Activated T-cell treated with anti-CD3 and anti-CD28 coated beads, Interleukin-2, amount 50 U/mL, for 24 hours (primary cell): ENCODE data around the gene PTPRR.
"Not testable (repeated sequence)": the region's sequence is repeated elsewhere in the genome, so short reads cannot be mapped to it uniquely, and the experiment has no call there.

Source experiments
- DNase-seq: peaks from one replicate; pipeline ENCODE4 v3.0.0-alpha.2; 2020
- H3K27ac Mint-ChIP-seq: 2 replicates; pipeline ENCODE4 v1.8.0; 2020; ENCODE audit warnings: mild to moderate bottlenecking, mixed read lengths
- H3K27me3 Mint-ChIP-seq: 2 replicates; pipeline ENCODE4 v1.8.0; 2020; ENCODE audit warnings: mixed read lengths
- H3K36me3 Mint-ChIP-seq: 2 replicates; pipeline ENCODE4 v1.8.0; 2020; ENCODE audit warnings: low read depth, mixed read lengths
- H3K4me1 Mint-ChIP-seq: 2 replicates; pipeline ENCODE4 v1.8.0; 2020; ENCODE audit warnings: low read depth, mixed read lengths
- H3K4me3 Mint-ChIP-seq: 2 replicates; pipeline ENCODE4 v1.8.0; 2020; ENCODE audit warnings: mild to moderate bottlenecking, moderate library complexity, mixed read lengths
- H3K9me3 Mint-ChIP-seq: 2 replicates; pipeline ENCODE4 v1.8.0; 2020; ENCODE audit warnings: mixed read lengths

The PTPRR gene

GRCh38 chr12:70809887-70810286, 110.7 kb downstream of the PTPRR start:
- H3K27ac Mint-ChIP-seq, result no peak overlapping the region
- H3K27me3 Mint-ChIP-seq, result no peaks in the 10 kb centered on the region
- no peak overlapping the region for H3K4me3 Mint-ChIP-seq
- no peaks in the 10 kb centered on the region for H3K36me3 Mint-ChIP-seq
- H3K9me3 Mint-ChIP-seq, result peaks cover 7% of the 10 kb centered on the region
- no peaks in the 10 kb centered on the region for H3K4me1 Mint-ChIP-seq
- no peak for DNase-seq

DNA sequence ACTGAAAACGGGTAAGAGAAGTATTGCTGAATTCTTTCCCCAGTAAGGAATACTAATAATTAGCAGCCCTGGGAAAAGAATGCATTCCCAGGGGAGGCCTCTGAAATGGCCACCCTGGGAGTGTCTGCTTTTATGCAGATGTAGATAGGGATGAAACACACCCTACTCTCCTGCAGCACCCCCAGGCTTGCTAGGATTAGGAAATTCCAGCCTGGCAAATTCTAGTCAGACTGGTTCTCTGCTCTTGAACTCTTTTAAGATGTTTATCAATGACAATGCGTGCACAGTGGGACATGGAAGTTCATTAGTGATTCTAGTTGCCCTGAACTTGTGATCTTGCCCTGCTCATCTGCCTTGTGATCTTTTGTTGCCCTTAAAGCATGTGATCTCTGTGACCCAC, 112.5 kb downstream of the PTPRR start:
- H3K4me3 Mint-ChIP-seq, H3K9me3 Mint-ChIP-seq, DNase-seq, H3K4me1 Mint-ChIP-seq, H3K27ac Mint-ChIP-seq, H3K36me3 Mint-ChIP-seq, H3K27me3 Mint-ChIP-seq: not testable (repeated sequence)

DNA sequence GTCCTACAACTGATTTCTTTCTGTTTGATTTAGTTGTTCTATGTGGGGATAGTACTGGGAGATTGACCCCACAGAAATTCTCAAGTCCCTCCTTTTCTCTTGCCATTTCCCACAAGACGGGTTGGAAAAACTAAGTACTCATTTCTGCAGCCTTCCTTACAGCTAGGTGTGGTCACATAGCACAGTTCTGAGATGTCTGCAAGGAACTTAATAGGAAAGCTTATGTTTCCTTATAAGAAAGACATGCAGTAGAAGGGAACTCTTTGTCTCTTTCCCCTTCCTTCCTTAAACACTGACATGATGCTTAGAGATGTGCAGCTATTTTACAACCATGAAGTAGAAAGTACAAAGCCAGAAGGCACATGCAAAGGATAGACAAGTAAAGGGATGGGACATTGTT, 113.7 kb downstream of the PTPRR start:
- no peak for DNase-seq
- no peaks in the 10 kb centered on the region for H3K27me3 Mint-ChIP-seq
- peaks cover 7% of the 10 kb centered on the region for H3K9me3 Mint-ChIP-seq
- no peaks in the 10 kb centered on the region for H3K4me1 Mint-ChIP-seq
- H3K4me3 Mint-ChIP-seq, result no peak overlapping the region
- H3K36me3 Mint-ChIP-seq, result no peaks in the 10 kb centered on the region
- no peak overlapping the region for H3K27ac Mint-ChIP-seq

DNA sequence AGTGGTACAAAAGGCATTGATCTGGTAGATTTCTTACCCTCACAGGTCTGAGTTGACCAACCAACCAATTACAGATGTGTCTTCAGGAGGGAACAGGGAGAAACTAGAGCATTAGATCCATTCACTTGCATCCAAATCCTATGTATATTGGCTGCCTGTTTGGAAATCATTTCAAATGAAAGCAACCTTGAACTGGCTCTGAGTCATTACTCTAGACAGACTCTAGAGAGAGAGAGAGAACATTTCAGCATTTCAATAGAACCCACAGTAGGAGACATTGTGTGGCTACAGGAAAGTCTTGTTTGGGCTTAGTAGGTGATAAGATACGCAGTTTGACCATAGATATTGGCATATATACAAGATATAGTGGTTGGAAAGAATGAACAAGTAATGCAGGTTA, 114.5 kb downstream of the PTPRR start:
- Mint-ChIP-seq H3K9me3 (peaks cover 7% of the 10 kb centered on the region), H3K4me1 (no peaks in the 10 kb centered on the region)
- no peak for DNase-seq

DNA sequence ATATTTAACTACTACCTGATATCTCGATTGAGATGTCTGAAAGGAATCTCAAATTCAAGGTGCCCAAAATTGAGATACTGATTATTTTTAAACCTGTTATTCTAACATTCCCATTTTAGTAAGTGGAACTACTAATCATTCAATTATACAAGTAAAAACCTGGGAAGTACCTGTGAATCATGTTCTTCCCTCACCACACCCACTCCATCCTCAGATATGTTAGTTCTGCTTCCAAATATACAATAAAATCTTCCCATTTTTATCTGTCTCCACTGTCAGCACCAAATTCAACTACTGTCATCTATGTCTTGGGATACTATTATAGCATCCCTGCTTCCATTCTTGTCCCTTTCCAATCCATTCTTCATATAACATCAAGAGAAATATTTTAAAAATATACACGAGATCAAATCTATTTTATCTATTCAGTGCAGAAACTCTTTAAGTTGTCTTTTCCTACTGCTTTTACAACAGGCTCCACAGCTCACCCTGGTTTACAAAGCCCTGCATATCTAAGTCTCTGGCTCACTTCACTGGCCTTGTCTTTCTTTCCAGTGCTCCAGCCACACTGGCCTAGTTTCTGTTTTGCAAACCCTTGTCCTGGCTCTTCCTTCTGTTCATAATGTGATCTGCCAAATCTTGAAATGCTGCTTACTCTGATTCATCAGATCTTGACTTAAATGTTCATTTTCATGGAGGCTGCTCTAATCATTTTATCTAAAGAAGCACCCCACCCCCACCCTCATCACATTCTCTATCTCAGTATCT, 122.3 kb downstream of the PTPRR start:
- no peaks in the 10 kb centered on the region for H3K27me3 Mint-ChIP-seq
- DNase-seq, result no peak
- no peaks in the 10 kb centered on the region for H3K9me3 Mint-ChIP-seq
- no peak overlapping the region for H3K27ac Mint-ChIP-seq
- H3K36me3 Mint-ChIP-seq, result no peaks in the 10 kb centered on the region
- H3K4me1 Mint-ChIP-seq, result no peaks in the 10 kb centered on the region
- no peak overlapping the region for H3K4me3 Mint-ChIP-seq

More for the DNA sequence above, 114.5 kb downstream of the PTPRR start:
- H3K27me3 Mint-ChIP-seq, result no peaks in the 10 kb centered on the region
- no peaks in the 10 kb centered on the region for H3K36me3 Mint-ChIP-seq
- H3K27ac Mint-ChIP-seq, result no peak overlapping the region
- no peak overlapping the region for H3K4me3 Mint-ChIP-seq

- no peaks in the 10 kb centered on the region for H3K4me1 Mint-ChIP-seq
- no peaks in the 10 kb centered on the region for H3K9me3 Mint-ChIP-seq
- H3K27me3 Mint-ChIP-seq, result no peaks in the 10 kb centered on the region
- no peak overlapping the region for H3K4me3 Mint-ChIP-seq
- DNase-seq, result no peak
- no peaks in the 10 kb centered on the region for H3K36me3 Mint-ChIP-seq
- H3K27ac Mint-ChIP-seq, result no peak overlapping the region
Observed at GRCh38 chr12:70796989-70797388, 123.5 kb downstream of the PTPRR start.

DNA sequence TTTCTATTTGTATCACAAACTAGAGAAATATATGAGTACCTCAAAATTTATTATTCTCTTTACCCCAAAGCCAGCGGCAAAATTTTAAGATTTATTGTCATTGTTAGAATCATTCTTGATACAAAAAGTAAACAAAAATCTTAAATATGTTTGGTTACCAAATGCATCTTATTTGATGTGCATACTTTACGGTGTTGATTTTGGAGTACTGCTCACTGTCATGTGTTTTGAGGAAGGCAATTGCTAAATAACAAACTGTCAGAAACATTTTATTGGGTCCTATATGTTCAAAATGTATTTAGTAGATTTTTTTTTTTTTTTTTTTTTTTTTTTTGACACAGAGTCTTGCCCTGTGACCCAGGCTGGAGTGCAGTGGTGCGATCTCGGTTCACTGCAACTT, 124.9 kb downstream of the PTPRR start:
- H3K9me3 Mint-ChIP-seq, result no peaks in the 10 kb centered on the region
- H3K27me3 Mint-ChIP-seq, result no peaks in the 10 kb centered on the region
- no peak for DNase-seq
- no peaks in the 10 kb centered on the region for H3K36me3 Mint-ChIP-seq
- H3K27ac Mint-ChIP-seq, result no peak overlapping the region
- no peak overlapping the region for H3K4me3 Mint-ChIP-seq
- no peaks in the 10 kb centered on the region for H3K4me1 Mint-ChIP-seq

DNA sequence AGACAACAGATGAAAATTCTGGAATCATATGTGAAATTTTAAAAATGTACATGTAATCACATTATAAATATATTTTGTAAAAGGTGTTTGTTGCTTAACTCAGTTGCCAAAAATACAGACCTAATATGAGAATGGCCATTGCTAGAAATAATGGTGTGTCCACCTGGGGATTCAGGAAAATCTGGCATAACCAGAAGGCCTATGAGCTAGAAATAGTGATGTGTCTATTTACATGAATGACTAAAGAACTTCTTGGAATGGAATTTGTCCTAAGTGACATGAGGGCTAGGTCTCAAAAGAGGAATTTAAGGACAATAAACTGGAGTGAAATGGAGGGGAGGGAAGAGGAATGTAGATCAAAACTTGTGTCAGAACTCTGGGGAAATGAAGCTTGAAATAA, 126.4 kb downstream of the PTPRR start:
- Mint-ChIP-seq H3K36me3 (no peaks in the 10 kb centered on the region), H3K27me3 (no peaks in the 10 kb centered on the region), H3K4me3 (no peak overlapping the region), H3K4me1 (no peaks in the 10 kb centered on the region), H3K27ac (no peak overlapping the region), H3K9me3 (no peaks in the 10 kb centered on the region)
- no peak for DNase-seq

DNA sequence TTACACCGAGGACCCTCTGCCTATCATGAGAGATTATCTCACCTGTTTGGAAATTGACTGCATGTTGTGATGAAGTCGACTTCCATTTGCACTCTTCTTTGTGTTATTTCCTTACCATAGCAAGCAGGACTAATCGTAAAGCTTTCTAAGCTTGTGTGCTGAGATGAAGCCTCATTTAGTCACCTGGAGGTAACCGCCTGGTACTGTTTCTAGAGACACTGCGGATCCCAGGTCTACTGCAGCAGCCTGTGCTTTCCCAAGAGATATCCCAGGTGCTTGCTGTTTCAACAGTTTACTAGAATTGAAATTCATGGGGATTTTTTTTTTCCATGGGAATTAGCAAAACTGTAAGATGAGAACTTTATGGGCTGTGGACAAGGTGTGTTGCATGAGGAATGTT, 131.8 kb downstream of the PTPRR start:
- no peak for DNase-seq
- Mint-ChIP-seq H3K27me3 (no peaks in the 10 kb centered on the region), H3K9me3 (no peaks in the 10 kb centered on the region), H3K27ac (no peak overlapping the region), H3K36me3 (no peaks in the 10 kb centered on the region), H3K4me1 (no peaks in the 10 kb centered on the region), H3K4me3 (no peak overlapping the region)

DNA sequence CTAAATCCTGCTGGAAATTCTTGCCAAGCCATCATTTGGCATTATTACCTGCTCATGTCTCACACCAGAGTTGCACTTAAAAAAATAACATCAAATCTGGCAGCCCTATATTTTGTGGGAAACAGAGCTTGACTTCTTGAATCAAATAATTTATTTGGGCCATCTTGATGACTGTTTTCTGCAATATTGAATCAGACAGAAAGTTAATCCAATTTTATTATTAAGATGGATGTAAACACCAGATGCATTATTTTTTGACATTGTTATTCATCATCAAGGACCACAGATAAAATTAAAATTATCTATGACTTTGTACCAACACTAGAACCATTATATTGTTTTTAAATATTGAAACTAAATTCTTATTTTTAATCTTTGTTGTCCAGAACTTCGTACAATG, 132.9 kb downstream of the PTPRR start:
- H3K36me3 Mint-ChIP-seq, result no peaks in the 10 kb centered on the region
- H3K4me3 Mint-ChIP-seq, result no peak overlapping the region
- H3K27me3 Mint-ChIP-seq, result no peaks in the 10 kb centered on the region
- DNase-seq, result no peak
- no peaks in the 10 kb centered on the region for H3K9me3 Mint-ChIP-seq
- no peak overlapping the region for H3K27ac Mint-ChIP-seq
- no peaks in the 10 kb centered on the region for H3K4me1 Mint-ChIP-seq

DNA sequence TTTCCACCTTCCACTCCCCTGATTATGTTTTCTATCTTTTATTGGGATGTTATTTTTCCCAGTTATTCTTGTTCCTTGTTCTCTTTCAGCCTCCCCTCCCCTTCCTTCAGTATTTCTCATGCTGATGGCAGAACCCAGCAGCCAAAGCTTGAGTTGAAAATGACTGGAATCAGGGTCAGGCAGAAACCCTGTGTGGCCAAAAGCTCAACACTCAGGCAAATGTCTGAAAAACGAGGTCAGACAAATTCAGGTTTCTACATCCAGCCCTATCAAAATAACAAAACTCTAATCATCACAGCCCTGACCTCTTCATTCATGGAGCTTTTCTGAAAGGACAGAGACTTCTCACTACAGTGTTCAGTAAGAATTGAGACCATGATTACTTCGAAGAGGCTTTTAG, 134.6 kb downstream of the PTPRR start:
- H3K36me3 Mint-ChIP-seq, result no peaks in the 10 kb centered on the region

GRCh38 chr12:70784042-70784668, 136.4 kb downstream of the PTPRR start:
- Mint-ChIP-seq H3K27ac (no peak overlapping the region), H3K36me3 (no peaks in the 10 kb centered on the region), H3K27me3 (no peaks in the 10 kb centered on the region), H3K9me3 (no peaks in the 10 kb centered on the region), H3K4me3 (no peak overlapping the region), H3K4me1 (no peaks in the 10 kb centered on the region)
- no peak for DNase-seq

More for the DNA sequence above, 134.6 kb downstream of the PTPRR start:
- no peak for DNase-seq
- H3K27ac Mint-ChIP-seq, result no peak overlapping the region
- H3K27me3 Mint-ChIP-seq, result no peaks in the 10 kb centered on the region
- no peak overlapping the region for H3K4me3 Mint-ChIP-seq
- H3K9me3 Mint-ChIP-seq, result no peaks in the 10 kb centered on the region
- H3K4me1 Mint-ChIP-seq, result no peaks in the 10 kb centered on the region

DNA sequence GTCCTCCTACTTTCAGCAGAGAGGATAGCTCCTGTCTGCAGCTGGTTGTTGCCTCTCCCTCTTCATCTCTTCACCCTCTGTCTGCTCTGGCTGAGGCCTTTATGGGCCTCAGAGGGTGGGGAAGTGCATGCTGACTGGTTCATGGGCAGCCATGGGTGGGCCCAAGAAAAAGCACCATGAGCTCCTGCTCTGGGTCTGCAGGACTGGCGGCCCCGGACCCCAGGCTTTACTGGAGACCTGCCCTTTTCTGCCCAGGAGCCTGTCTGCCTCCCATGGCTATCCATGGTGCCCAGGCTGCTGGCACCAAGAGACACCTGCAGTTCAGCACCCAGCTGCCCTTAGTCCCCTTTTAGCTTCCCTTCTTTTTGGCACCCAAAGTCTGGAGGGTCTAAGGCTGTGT, 137.1 kb downstream of the PTPRR start:
- no peak overlapping the region for H3K4me3 Mint-ChIP-seq
- H3K36me3 Mint-ChIP-seq, result no peaks in the 10 kb centered on the region
- no peaks in the 10 kb centered on the region for H3K27me3 Mint-ChIP-seq
- no peaks in the 10 kb centered on the region for H3K4me1 Mint-ChIP-seq
- no peak for DNase-seq
- no peaks in the 10 kb centered on the region for H3K9me3 Mint-ChIP-seq
- no peak overlapping the region for H3K27ac Mint-ChIP-seq

DNA sequence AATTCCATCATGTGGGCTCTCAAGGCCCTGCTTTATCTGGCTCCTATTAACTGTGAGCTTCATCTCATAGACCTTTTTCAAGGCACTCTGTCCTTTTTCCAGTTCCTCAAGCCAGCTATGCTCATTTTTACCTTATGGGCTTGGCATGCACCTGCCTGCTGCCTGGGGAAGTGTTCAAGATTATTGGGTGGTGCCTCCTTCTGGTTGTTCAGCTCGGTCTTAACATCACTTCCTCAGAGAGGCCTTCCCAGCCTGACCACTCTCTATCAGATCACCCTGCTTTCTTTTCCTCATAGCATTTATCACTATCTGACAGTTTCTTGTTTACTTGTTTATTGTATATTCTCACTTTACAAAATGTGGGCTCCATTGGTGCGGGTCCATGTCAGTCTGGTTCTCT, 141.3 kb downstream of the PTPRR start:
- Mint-ChIP-seq H3K27me3 (no peaks in the 10 kb centered on the region), H3K27ac (no peak overlapping the region), H3K36me3 (no peaks in the 10 kb centered on the region), H3K4me1 (no peaks in the 10 kb centered on the region), H3K4me3 (no peak overlapping the region), H3K9me3 (no peaks in the 10 kb centered on the region)
- DNase-seq, result no peak

DNA sequence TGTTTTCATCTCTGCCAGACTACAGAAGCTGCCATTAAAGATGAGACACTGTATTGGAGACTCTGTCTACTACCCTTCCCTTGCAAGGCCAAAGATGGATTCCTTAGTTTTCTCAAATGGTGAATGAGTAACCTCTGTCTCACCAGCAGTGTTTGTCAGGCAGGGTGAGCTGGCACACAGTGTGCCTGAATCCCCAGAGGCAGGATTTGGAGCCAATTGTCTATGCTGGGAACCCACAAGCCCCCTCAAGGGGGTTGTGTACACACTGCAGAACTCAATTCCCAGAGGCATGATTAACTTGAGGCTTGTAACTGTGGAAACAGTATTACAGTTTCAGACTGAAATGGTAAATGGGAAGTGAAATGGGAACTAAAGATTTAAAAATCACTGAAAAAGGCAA, 146.5 kb downstream of the PTPRR start:
- no peak for DNase-seq
- Mint-ChIP-seq H3K9me3 (no peaks in the 10 kb centered on the region), H3K27me3 (no peaks in the 10 kb centered on the region), H3K36me3 (no peaks in the 10 kb centered on the region), H3K27ac (no peak overlapping the region), H3K4me3 (no peak overlapping the region), H3K4me1 (no peaks in the 10 kb centered on the region)
